GM23338 (cell line): ENCODE measurements around the gene MYOF.

Source experiments
- CTCF ChIP-seq, 2 experiments: fragments of 200-600 bp in 1 of 2; sonication (generic) in 1 of 2; conservative IDR thresholded peaks; 2 replicates each; pipeline versions ENCODE4 v1.5.1 to v1.6.1; 2016 to 2017; ENCODE audit warnings: antibody characterized with exemption in 2 of 2, low read depth in 2 of 2, mild to moderate bottlenecking in 2 of 2, moderate library complexity in 1 of 2
- POLR2AphosphoS5 ChIP-seq: IDR thresholded peaks from 2 replicates; pipeline ENCODE4 v1.6.1; 2016; ENCODE audit warnings: antibody characterized with exemption, low read depth

GRCh38 chr10:93259126-93259525 is 223.0 kb downstream of the MYOF start:
- no peak for TF ChIP-seq CTCF (conservative IDR thresholded peaks at IDR 0.05; ENCODE audit: low read depth in 2 of 2)
- no peak for TF ChIP-seq POLR2AphosphoS5
